ENCODE data around the gene TIMM13.

DNA sequence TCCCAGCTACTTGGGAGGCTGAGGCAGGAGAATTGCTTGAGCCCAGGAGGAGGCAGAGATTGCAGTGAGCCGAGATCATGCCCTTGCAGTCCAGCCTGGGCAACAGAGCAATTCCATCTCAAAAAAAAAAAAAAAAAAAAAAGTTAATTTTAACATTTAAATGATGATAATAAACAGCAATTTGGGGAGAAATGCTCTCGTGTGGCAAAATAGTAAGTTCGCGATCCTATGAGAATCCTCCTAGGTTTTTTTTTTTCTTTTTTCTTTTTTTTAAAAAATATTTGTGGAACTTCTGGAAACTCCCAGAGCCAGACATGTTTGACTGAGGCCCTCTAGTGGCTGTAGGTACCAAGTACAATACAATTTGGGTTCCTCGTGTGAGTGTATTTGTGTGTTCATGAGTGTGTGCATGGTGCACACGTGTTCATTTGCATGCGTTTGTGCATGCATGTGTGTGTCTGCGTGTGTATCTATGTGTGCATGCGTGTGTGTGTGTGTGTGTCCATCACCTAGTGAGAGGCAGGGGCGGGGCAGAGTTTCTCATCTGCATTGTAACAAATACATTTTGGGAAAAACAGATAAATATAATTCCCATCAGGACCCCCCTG lies 36.2 kb downstream of the TIMM13 start:
- TF ChIP-seq CTCF (IDR thresholded peaks at IDR 0.05; ENCODE audit: poor library complexity) (peak; percentile 87), EZH2 (IDR thresholded peaks at IDR 0.05; ENCODE audit: borderline replicate concordance) (no peak), EZH2phosphoT487 (IDR thresholded peaks at IDR 0.05; ENCODE audit: low read depth, severe bottlenecking, unreplicated experiment) (no peak)

Measured in hepatocyte (in vitro differentiated cells).